GM21367 (cell line): ENCODE data around the gene BRCA2.

Source experiments
- ATAC-seq: cut with Tn5 transposase; IDR thresholded peaks from one replicate; pipeline ENCODE4 v1.9.1; 2021; ENCODE audit not compliant: unreplicated experiment

BRCA2 gene

GRCh38 chr13:32426990-32427851 is 111.9 kb downstream of the BRCA2 start:
- peak; percentile 11 for ATAC-seq

DNA sequence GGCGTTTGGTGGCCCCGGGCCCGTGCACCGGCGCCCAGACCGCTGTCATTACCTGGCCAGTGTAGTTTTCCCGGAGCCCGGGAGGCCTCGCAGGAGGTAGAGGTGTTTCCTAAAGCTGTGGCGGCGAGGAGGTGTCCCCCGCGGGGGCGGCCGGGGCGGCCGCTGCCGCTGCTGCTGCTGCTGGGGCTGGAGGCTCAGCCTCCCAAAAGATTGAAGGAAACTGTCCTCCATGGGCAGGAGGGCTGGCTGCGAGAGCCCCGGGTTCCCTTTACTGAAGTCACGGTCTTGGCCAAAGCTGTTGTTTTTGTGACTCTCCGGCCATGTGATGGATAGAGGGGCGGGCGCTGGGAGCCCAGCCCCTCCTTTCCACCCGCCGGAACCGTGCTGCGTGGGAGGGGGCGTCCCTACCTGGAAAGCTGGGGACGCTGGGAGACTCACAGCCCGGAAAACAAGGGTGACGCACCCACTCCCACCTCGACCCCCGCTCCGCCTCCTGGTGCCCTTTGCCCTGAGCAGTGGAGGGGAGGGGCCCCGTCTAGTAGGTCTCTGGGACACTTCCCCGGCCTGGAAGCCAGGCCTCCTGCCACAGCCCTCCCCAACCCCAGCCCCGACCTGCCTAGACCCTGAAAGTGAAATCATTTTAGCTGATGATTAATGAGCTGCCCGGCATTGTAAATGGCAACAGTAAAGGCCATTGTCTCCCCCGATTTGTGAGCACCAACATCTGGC is 112.7 kb downstream of the BRCA2 start, which contains the start of gene N4BP2L1:
Gene N4BP2L1, minus strand, starts transcription at position 279 of the 729 bp plus-strand sequence. Its CDS starts 48 bp downstream, at position 231.
- peak; percentile 55 for ATAC-seq

GRCh38 chr13:32428581-32429432 is 113.5 kb downstream of the BRCA2 start:
- no peak for ATAC-seq

DNA sequence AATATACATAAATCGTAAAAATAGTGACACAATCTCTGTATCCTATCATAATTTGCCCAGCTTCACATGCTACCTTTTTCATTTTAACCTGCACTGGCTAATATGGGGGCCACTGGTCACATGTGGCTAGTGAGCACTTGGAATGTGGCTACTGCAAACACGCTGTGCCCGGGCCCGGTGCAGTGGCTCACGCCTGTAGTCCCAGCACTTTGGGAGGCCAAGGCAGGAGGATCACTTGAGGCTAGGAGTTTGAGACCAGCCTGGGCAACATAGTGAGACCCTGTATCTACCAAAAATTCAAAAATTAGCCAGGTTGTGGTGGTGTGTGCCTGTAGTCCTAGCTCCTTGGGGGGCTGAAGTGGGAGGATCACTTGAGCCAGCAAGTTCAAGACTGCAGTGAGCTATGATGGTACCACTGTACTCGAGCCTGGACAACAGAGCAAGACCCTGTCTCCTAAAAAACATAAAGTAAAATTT is 114.2 kb downstream of the BRCA2 start:
- no peak for ATAC-seq

GRCh38 chr13:32430018-32430747 is 114.9 kb downstream of the BRCA2 start:
- ATAC-seq = no peak

DNA sequence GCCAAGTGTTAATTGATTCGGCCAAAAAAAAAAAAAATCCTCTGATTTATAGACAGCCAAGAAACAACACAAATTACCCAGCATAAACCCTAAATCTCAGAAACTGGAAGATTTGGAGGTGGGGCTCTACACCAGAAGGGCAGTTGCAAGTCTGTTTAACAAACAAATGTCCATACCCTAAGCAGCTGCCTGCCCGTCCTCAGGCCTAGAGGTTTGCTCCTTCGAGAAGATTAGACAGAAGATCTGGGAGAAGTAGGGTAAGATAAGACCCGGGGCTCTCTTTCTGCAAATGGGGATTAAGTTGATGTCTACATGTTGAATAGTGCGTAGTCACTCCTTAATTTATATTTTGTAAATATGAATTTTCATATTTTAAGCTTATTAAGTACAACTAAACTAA is 116.1 kb downstream of the BRCA2 start:
- no peak for ATAC-seq

- no peak for ATAC-seq
Measured at GRCh38 chr13:32432856-32433255, 117.5 kb downstream of the BRCA2 start.

- no peak for ATAC-seq
Measured at GRCh38 chr13:32438871-32439270, 123.6 kb downstream of the BRCA2 start.

DNA sequence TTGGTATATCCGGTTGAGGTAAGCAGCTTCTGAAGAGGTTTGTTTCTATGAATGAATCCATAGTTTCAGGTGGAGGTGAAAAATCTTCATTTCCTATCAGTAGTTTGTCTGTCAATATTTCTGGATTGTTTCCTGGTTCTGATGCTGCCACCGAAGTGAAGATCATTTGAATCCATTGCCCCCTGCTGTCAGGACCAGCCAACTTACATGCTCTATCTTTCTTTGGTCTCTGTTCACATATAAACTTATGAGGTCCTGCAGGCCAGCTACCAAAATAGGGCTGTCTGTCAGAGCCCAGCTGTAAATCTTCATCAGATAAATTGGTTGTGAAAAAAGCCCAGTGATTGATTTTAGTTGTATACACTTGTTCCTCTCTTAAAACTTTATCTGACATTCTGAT is 127.8 kb downstream of the BRCA2 start:
- ATAC-seq = peak; percentile 49

GRCh38 chr13:32445461-32445860 is 130.2 kb downstream of the BRCA2 start:
- ATAC-seq = no peak

GRCh38 chr13:32446220-32446619 is 130.9 kb downstream of the BRCA2 start:
- no peak for ATAC-seq

DNA sequence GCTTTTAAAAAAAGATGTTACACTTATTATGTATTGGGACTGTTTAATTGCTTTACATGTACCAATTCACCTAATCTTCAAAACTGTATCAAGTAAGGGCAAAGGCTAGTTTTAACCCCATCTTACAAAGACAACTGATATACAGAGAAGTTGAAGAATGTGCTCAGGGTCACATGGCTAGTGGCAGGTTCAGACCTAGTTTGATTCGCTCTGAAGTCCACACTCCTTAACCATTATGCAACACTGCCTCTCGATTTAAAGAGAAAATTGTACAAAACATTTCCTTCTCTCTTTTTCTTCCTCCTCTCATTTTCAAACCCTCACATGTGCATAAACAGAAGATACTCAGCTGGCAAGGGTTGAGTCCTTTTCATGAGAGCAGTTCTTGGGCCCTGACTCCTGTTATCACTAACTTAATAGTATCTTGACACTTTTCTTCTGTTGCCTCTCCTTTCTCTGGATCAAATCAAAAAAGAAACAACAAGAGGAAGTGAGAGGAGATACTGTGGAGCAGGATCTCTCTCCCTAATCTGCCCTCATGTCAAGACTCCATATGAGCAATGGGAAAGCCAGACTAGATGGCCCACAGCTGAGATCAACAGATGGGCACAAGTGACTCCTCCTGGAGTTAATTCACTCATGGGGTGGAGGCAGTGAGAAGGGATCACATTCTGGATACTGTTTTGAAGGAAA is 131.6 kb downstream of the BRCA2 start:
- ATAC-seq = no peak

GRCh38 chr13:32447894-32448623 is 132.8 kb downstream of the BRCA2 start:
- ATAC-seq = no peak

DNA sequence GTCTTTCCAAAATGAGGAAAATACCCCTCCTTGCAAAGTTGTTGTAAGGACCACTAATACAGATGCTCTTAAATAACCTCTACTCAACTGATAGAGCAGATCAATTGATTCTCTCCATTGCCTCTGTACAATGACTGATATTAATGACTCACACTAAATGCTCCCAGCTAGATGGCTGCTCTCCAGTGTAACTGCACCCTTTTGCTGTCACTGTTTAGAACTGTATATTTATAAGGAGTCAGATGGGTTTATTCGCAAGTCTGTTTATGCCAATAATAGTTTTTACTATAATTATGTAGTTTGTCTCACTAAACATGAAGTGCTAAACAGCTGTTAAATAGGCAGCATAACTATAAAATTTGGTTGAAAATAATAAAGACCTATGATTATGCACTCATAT is 133.7 kb downstream of the BRCA2 start:
- ATAC-seq = no peak
